CD1c-positive myeloid dendritic cell (primary cell): ENCODE data around the gene GRHL3.

ENCODE experiments used
- DNase-seq: peaks from one replicate; pipeline ENCODE4 v3.0.0-alpha.2; 2016; ENCODE audit errors: extremely low spot score

GRHL3 gene

GRCh38 chr1:24393892-24394291 lies 74.7 kb downstream of the GRHL3 start:
- DNase-seq: no peak

- DNase-seq: no peak
Observed at GRCh38 chr1:24400065-24400464, 80.9 kb downstream of the GRHL3 start.

- no peak for DNase-seq
Observed at GRCh38 chr1:24403806-24404205, 84.6 kb downstream of the GRHL3 start.
